Neutrophil (primary cell): ENCODE measurements around the gene SLC6A8.
A peak's percentile ranks its signal among the peaks of the same experiment; 100 is the strongest.

Source experiments
- H3K27ac ChIP-seq: fragments of 200-600 bp; sonication (generic); 2 replicates; pipeline ENCODE4 v1.5.1; 2016; ENCODE audit warnings: mild to moderate bottlenecking, moderate library complexity
- H3K27me3 ChIP-seq: fragments of 200-600 bp; sonication (generic); 2 replicates; pipeline ENCODE4 v1.6.0; 2016; ENCODE audit warnings: mild to moderate bottlenecking
- H3K36me3 ChIP-seq: fragments of 200-600 bp; sonication (generic); 2 replicates; pipeline ENCODE4 v1.5.1; 2017
- H3K4me1 ChIP-seq, 2 experiments: fragments of 200-600 bp in 1 of 2; sonication (generic) in 1 of 2; 1 replicate in 1 of 2; 2 replicates in 1 of 2; pipeline versions ENCODE4 v1.5.1 to v1.6.1; 2013 to 2016; ENCODE audit warnings: low read depth in 1 of 2, low read length in 1 of 2, mild to moderate bottlenecking in 1 of 2, moderate library complexity in 1 of 2; ENCODE audit not compliant: control insufficient read depth in 1 of 2, insufficient read depth in 1 of 2
- H3K4me3 ChIP-seq, 2 experiments: fragments of 200-600 bp in 1 of 2; sonication (generic) in 1 of 2; 1 replicate in 1 of 2; 2 replicates in 1 of 2; pipeline ENCODE4 v1.5.1; 2013 to 2016; ENCODE audit warnings: low read depth in 1 of 2, low read length in 1 of 2, mild to moderate bottlenecking in 1 of 2, moderate library complexity in 1 of 2
- H3K9me3 ChIP-seq: fragments of 200-600 bp; sonication (generic); 2 replicates; pipeline ENCODE4 v1.5.1; 2016
- TF ChIP-seq, protein P1 (sequence below): fragments of 200-600 bp; sonication (generic); IDR thresholded peaks from 2 replicates; pipeline ENCODE4 v1.5.1; 2016; ENCODE audit warnings: antibody characterized with exemption

The SLC6A8 gene

DNA sequence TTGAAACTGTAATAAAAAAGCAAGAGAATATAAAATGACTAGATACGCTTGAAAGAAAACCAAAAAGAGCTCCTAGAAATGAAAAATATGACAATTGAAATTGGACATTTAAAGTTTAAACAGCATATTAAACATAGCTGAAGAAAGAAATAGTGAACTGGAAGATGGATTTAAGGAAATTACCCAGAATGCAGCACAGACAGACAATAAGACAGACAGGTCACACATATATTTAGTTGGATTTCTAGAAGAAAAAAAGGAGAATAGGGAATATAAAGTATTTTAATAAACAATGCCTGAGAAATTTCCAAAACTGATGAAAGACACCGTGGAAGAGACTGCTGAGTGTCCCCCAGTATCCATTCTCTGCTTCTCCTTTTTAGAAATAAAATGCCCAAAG is 34.2 kb upstream of the SLC6A8 start:
- Histone ChIP-seq H3K27me3 (peaks cover 16% of the 10 kb centered on the region), H3K27ac (no peak overlapping the region), H3K4me1 (no peaks in the 10 kb centered on the region), H3K9me3 (no peaks in the 10 kb centered on the region), H3K36me3 (no peaks in the 10 kb centered on the region), H3K4me3 (no peak overlapping the region)
- TF ChIP-seq, protein P1, sequence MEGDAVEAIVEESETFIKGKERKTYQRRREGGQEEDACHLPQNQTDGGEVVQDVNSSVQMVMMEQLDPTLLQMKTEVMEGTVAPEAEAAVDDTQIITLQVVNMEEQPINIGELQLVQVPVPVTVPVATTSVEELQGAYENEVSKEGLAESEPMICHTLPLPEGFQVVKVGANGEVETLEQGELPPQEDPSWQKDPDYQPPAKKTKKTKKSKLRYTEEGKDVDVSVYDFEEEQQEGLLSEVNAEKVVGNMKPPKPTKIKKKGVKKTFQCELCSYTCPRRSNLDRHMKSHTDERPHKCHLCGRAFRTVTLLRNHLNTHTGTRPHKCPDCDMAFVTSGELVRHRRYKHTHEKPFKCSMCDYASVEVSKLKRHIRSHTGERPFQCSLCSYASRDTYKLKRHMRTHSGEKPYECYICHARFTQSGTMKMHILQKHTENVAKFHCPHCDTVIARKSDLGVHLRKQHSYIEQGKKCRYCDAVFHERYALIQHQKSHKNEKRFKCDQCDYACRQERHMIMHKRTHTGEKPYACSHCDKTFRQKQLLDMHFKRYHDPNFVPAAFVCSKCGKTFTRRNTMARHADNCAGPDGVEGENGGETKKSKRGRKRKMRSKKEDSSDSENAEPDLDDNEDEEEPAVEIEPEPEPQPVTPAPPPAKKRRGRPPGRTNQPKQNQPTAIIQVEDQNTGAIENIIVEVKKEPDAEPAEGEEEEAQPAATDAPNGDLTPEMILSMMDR: no peak

DNA sequence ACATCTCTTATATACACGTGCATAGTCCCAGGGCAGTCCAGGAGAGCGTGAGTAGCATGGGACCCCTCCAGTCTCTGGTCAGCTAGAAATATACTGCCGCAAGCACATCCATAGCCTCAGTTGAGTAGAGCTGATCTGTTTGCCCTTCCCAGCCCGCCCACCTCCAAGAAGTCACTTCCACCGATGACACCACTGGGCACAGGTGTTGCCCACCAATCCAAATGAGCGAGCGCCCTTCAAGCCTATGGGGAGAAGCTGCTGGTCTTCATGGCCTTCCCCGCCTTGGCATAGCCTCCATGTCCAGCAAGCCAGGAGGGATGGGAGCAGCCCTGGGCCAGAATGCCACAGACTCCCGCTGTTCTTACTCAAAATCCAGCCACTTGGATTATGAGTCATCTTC is 30.6 kb upstream of the SLC6A8 start:
- H3K27me3 ChIP-seq: peaks cover 39% of the 10 kb centered on the region
- no peak overlapping the region for H3K4me3 ChIP-seq
- H3K9me3 ChIP-seq: no peaks in the 10 kb centered on the region
- TF ChIP-seq, protein P1: no peak
- no peaks in the 10 kb centered on the region for H3K36me3 ChIP-seq
- H3K4me1 ChIP-seq: no peaks in the 10 kb centered on the region
- no peak overlapping the region for H3K27ac ChIP-seq

DNA sequence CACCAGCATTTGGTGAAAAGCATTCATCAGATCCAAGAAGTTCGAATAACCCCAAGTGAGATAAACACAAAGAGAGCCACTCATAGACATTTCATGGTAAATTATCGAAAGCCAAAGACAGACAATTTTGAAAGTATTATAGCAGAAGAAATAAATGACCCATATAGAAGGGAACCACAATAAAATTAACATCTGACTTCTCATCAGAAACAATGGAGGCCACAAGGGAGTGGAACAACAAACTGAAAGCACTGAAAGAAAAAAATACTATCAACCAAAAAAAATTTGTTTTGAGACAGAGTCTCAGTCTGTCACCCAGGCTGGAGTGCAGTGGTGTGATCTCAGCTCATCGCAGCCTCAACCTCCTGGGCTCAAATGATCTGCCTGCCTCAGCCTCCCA is 28.5 kb upstream of the SLC6A8 start:
- H3K9me3 ChIP-seq: no peaks in the 10 kb centered on the region
- TF ChIP-seq, protein P1: no peak
- H3K36me3 ChIP-seq: no peaks in the 10 kb centered on the region
- peaks cover 60% of the 10 kb centered on the region for H3K27me3 ChIP-seq
- no peaks in the 10 kb centered on the region for H3K4me1 ChIP-seq
- H3K4me3 ChIP-seq: no peak overlapping the region
- H3K27ac ChIP-seq: no peak overlapping the region

DNA sequence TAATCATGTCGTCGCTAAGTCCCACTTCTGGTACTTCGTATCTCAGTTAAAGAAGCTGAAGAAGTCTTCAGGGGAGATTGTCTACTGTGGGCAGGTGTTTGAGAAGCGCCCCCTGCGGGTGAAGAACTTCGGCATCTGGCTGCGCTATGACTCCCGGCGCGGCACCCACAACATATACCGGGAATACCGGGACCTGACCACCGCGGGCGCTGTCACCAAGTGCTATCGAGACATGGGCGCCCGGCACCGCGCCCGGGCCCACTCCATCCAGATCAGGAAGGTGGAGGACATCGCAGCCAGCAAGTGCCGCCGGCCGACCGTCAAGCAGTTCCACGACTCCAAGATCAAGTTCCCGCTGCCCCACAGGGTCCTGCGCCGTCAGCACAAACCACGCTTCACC is 25.5 kb upstream of the SLC6A8 start:
- no peaks in the 10 kb centered on the region for H3K9me3 ChIP-seq
- H3K27ac ChIP-seq: no peak overlapping the region
- no peaks in the 10 kb centered on the region for H3K36me3 ChIP-seq
- no peaks in the 10 kb centered on the region for H3K4me1 ChIP-seq
- H3K27me3 ChIP-seq: peaks cover 82% of the 10 kb centered on the region
- TF ChIP-seq, protein P1: peak; percentile 15
- H3K4me3 ChIP-seq: no peak overlapping the region

DNA sequence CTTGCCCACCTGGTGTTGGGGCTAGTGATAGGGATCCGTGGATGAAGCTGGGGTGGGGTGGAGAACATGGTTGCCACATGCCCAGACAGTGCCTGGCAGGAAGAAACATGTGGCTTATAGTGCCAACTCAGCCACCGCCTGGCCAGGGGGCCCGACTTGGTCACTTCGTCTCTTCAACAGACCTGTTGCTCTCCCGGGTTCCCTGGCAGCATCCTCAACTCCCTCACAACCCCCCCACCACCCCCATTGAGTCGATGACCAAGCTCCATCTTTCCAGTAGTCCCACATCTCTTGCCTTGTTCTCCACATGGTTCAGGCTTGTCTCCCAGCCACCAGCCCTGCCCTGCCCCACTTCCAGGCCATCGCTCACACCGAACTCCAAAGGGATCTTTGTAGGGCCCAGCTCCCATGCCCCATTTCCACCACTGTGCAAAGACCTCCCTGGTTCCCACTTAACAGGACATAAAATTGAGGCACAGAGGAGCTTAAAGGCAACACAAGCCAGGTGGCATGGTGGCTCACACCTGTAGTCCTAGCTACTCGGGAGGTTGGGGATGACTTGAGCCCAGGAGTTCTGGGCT is 21.9 kb upstream of the SLC6A8 start:
- Histone ChIP-seq H3K36me3 (no peaks in the 10 kb centered on the region), H3K27ac (no peak overlapping the region), H3K4me3 (no peak overlapping the region), H3K27me3 (peaks cover 58% of the 10 kb centered on the region), H3K9me3 (no peaks in the 10 kb centered on the region), H3K4me1 (no peaks in the 10 kb centered on the region)
- TF ChIP-seq, protein P1: no peak
